Liver (tissue), 9 donors: ENCODE data around the gene ADGRV1. TPM values are rescaled to one million over a fixed set of nuclear protein-coding genes. Genes with fewer than 3 reads are reported as not detected.

Experiments
- DNase-seq: peaks from one replicate; pipeline ENCODE4 v3.0.0-alpha.2; 2017; ENCODE audit warnings: low spot score
- H3K27ac ChIP-seq, 2 donors: one replicate each; pipeline ENCODE4 v1.7.0; 2013; ENCODE audit warnings: inconsistent platforms in 2 of 2, low read length in 2 of 2, control low read depth in 1 of 2, low read depth in 1 of 2, mild to moderate bottlenecking in 1 of 2
- H3K27me3 ChIP-seq, 4 donors: one replicate each; pipeline versions ENCODE4 v1.6.1 to v1.7.0; 2013; ENCODE audit warnings: low read length in 3 of 4, inconsistent platforms in 1 of 4, mild to moderate bottlenecking in 1 of 4, moderate library complexity in 1 of 4; ENCODE audit not compliant: control insufficient read depth in 4 of 4, insufficient read depth in 4 of 4
- H3K36me3 ChIP-seq, 4 donors: one replicate each; pipeline versions ENCODE4 v1.6.1 to v1.7.0; 2013; ENCODE audit warnings: low read length in 3 of 4, mild to moderate bottlenecking in 3 of 4, low read depth in 1 of 4, moderate library complexity in 1 of 4; ENCODE audit not compliant: control insufficient read depth in 4 of 4, insufficient read depth in 3 of 4
- H3K4me1 ChIP-seq, 4 donors: one replicate each; pipeline versions ENCODE4 v1.6.1 to v1.7.0; 2013; ENCODE audit warnings: low read length in 3 of 4, mild to moderate bottlenecking in 3 of 4, moderate library complexity in 1 of 4; ENCODE audit not compliant: control insufficient read depth in 4 of 4, insufficient read depth in 4 of 4
- H3K4me3 ChIP-seq, 3 donors: one replicate each; pipeline versions ENCODE4 v1.6.1 to v1.7.0; 2013; ENCODE audit warnings: low read length in 3 of 3, control low read depth in 1 of 3, low read depth in 1 of 3, mild to moderate bottlenecking in 1 of 3
- H3K9ac ChIP-seq, 2 donors: one replicate each; pipeline ENCODE4 v1.7.0; 2013; ENCODE audit warnings: low read length in 2 of 2, mild to moderate bottlenecking in 2 of 2, moderate library complexity in 2 of 2, control low read depth in 1 of 2, low read depth in 1 of 2
- H3K9me3 ChIP-seq, 4 donors: one replicate each; pipeline versions ENCODE4 v1.6.1 to v1.7.0; 2013; ENCODE audit warnings: low read length in 3 of 4; ENCODE audit not compliant: control insufficient read depth in 4 of 4
- CTCF ChIP-seq: fragments of 150-350 bp; IDR thresholded peaks from 2 replicates; pipeline ENCODE4 v1.5.1; 2017; ENCODE audit warnings: improper control_type of control experiment, low read depth, low read length; ENCODE audit not compliant: missing input control
- EGR1 ChIP-seq, 2 donors: IDR thresholded peaks; 2 replicates each; pipeline ENCODE4 v1.6.1; 2016 to 2018; ENCODE audit warnings: antibody characterized with exemption in 2 of 2, low read depth in 2 of 2
- FOXA1 ChIP-seq: IDR thresholded peaks from 2 replicates; pipeline ENCODE4 v1.6.1; 2016; ENCODE audit warnings: antibody characterized with exemption
- FOXA2 ChIP-seq: IDR thresholded peaks from 2 replicates; pipeline ENCODE4 v1.6.1; 2016; ENCODE audit warnings: antibody characterized with exemption
- GABPA ChIP-seq, 2 donors: IDR thresholded peaks in 1 of 2; conservative IDR thresholded peaks in 1 of 2; 2 replicates each; pipeline ENCODE4 v1.6.1; 2016; ENCODE audit warnings: antibody characterized with exemption in 2 of 2, mild to moderate bottlenecking in 1 of 2, moderate library complexity in 1 of 2
- HNF4G ChIP-seq: IDR thresholded peaks from 2 replicates; pipeline ENCODE4 v1.6.1; 2016; ENCODE audit warnings: antibody characterized with exemption
- JUND ChIP-seq, 2 donors: IDR thresholded peaks; 2 replicates each; pipeline ENCODE4 v1.6.1; 2016; ENCODE audit warnings: antibody characterized with exemption in 2 of 2
- MAX ChIP-seq: IDR thresholded peaks from 2 replicates; pipeline ENCODE4 v1.6.1; 2016; ENCODE audit warnings: antibody characterized with exemption
- NR2F2 ChIP-seq: IDR thresholded peaks from 2 replicates; pipeline ENCODE4 v1.6.1; 2016; ENCODE audit warnings: antibody characterized with exemption
- RAD21 ChIP-seq, 2 donors: IDR thresholded peaks; 2 replicates each; pipeline ENCODE4 v1.6.1; 2016; ENCODE audit warnings: antibody characterized with exemption in 2 of 2, mild to moderate bottlenecking in 2 of 2
- REST ChIP-seq: IDR thresholded peaks from 2 replicates; pipeline ENCODE4 v1.6.1; 2016; ENCODE audit warnings: antibody characterized with exemption, mild to moderate bottlenecking
- SP1 ChIP-seq: IDR thresholded peaks from 2 replicates; pipeline ENCODE4 v1.6.1; 2018; ENCODE audit warnings: antibody characterized with exemption, mild to moderate bottlenecking
- TAF1 ChIP-seq: conservative IDR thresholded peaks from 2 replicates; pipeline ENCODE4 v1.6.1; 2016; ENCODE audit warnings: antibody characterized with exemption, mild to moderate bottlenecking
- YY1 ChIP-seq: IDR thresholded peaks from 2 replicates; pipeline ENCODE4 v1.6.1; 2016; ENCODE audit warnings: antibody characterized with exemption, mild to moderate bottlenecking
- ZBTB33 ChIP-seq: IDR thresholded peaks from 2 replicates; pipeline ENCODE4 v1.6.1; 2016; ENCODE audit warnings: antibody characterized with exemption
- WGBS: extraction: QIAGEN DNeasy Blood & Tissue Kit; methylation state at CpG from one replicate; pipeline ENCODE4 v1.1.7; 2013; 5-methylcytosine and 5-hydroxymethylcytosine counted together
- polyA plus RNA-seq, 2 donors: library from polyadenylated mRNA; stranded (reverse) in 1 of 2; unstranded in 1 of 2; fragments of 200-250 nt in 1 of 2; fragments of >200 nt in 1 of 2; fragmentation: Nextera tagmentation in 1 of 2; extraction: Ambion mirVana in 1 of 2; gene quantifications; one replicate each; pipeline versions ENCODE4 v1.2.1 to v1.2.3, GENCODE V29; 2013 to 2015
- total RNA-seq, 2 donors: library from RNA; depleted of rRNA; stranded (reverse); fragments of >200 nt; gene quantifications; one replicate each; pipeline ENCODE4 v1.2.3, GENCODE V29; 2014
- donor health status: healthy.
- donor health status: healthy.
- donor health status: healthy.
- donor health status: healthy.
- donor health status: healthy.

The ADGRV1 gene
- total and polyA plus RNA-seq, 4 donors = 5.1 to 15.5 (median 9.6) TPM

GRCh38 chr5:91207248-91207647, 648.7 kb downstream of the ADGRV1 start:
- no peak for DNase-seq
- WGBS = 96% methylated on average over 3 of the region's 3 CpGs
- no peak for TF ChIP-seq TAF1
- H3K36me3 ChIP-seq = no peaks in the 10 kb centered on the region
- H3K9ac ChIP-seq = no peak overlapping the region
- H3K4me3 ChIP-seq = no peak overlapping the region
- H3K9me3 ChIP-seq = no peaks in the 10 kb centered on the region
- no peak overlapping the region for H3K27ac ChIP-seq
- no peaks in the 10 kb centered on the region for H3K4me1 ChIP-seq
- H3K27me3 ChIP-seq = no peaks in the 10 kb centered on the region

GRCh38 chr5:91211997-91212713, 653.6 kb downstream of the ADGRV1 start:
- no peak overlapping the region for H3K9ac ChIP-seq
- TF ChIP-seq HNF4G (no peak), FOXA2 (no peak), CTCF (no peak), ZBTB33 (no peak), RAD21 (IDR thresholded peaks at IDR 0.05) (no peak), EGR1 (IDR thresholded peaks at IDR 0.05; ENCODE audit: low read depth in 2 of 2) (no peak), NR2F2 (no peak), JUND (IDR thresholded peaks at IDR 0.05) (no peak), SP1 (no peak), FOXA1 (no peak), YY1 (no peak), REST (no peak), GABPA (IDR thresholded peaks at IDR 0.05 in 1 of 2, conservative IDR thresholded peaks at IDR 0.05 in 1 of 2) (no peak), MAX (no peak)

More at GRCh38 chr5:91211997-91212713, 653.6 kb downstream of the ADGRV1 start:
- Histone ChIP-seq H3K9me3 (no peaks in the 10 kb centered on the region), H3K27ac (no peak overlapping the region), H3K4me3 (no peak overlapping the region), H3K36me3 (no peaks in the 10 kb centered on the region), H3K27me3 (no peaks in the 10 kb centered on the region), H3K4me1 (no peaks in the 10 kb centered on the region)
- WGBS = 78% methylated on average over 6 of the region's 6 CpGs
- no peak for DNase-seq
